Body of pancreas (tissue), 4 donors: ENCODE measurements around the gene OSBPL5. TPM values are rescaled to one million over a fixed set of nuclear protein-coding genes. Genes with fewer than 3 reads are reported as not detected.

ENCODE experiments used
- ATAC-seq: fragments of 150-250 bp; one replicate; pipeline ENCODE4 v1.9.1; 2016
- DNase-seq, 4 donors: peaks; one replicate each; pipeline ENCODE4 v3.0.0-alpha.2; 2019
- H3K27ac ChIP-seq, 4 donors: fragments of 200-600 bp; sonication (generic); 1 replicate in 3 of 4; 2 replicates in 1 of 4; pipeline versions ENCODE4 v1.5.1 to v1.6.1; 2016 to 2019; ENCODE audit warnings: mild to moderate bottlenecking in 1 of 4, mixed read lengths in 1 of 4, moderate library complexity in 1 of 4
- H3K27me3 ChIP-seq, 2 donors: fragments of 200-600 bp; sonication (generic); one replicate each; pipeline ENCODE4 v1.6.0; 2016; ENCODE audit warnings: mild to moderate bottlenecking in 1 of 2
- H3K36me3 ChIP-seq, 2 donors: fragments of 200-600 bp; sonication (generic); replicated peaks in 1 of 2; 2 replicates each; pipeline ENCODE4 v1.5.1; 2016; ENCODE audit warnings: low read depth in 2 of 2; ENCODE audit not compliant: insufficient read depth in 1 of 2
- H3K4me1 ChIP-seq: fragments of 200-600 bp; sonication (generic); one replicate; pipeline ENCODE4 v1.6.0; 2016
- H3K4me3 ChIP-seq, 2 donors: fragments of 200-600 bp; sonication (generic); 1 replicate in 1 of 2; 2 replicates in 1 of 2; pipeline ENCODE4 v1.5.1; 2016 to 2019
- H3K9me3 ChIP-seq, 3 donors: fragments of 200-600 bp; sonication (generic); 1 replicate in 2 of 3; 2 replicates in 1 of 3; pipeline ENCODE4 v1.5.1; 2016
- POLR2A ChIP-seq, 3 donors: fragments of 450-650 bp; IDR thresholded peaks; one replicate each; pipeline ENCODE4 v1.6.1; 2016; ENCODE audit warnings: antibody characterized with exemption in 3 of 3, mild to moderate bottlenecking in 2 of 3
- WGBS, 2 donors: methylation state at CpG; one replicate each; pipeline ENCODE4 v1.1.5; 2017; 5-methylcytosine and 5-hydroxymethylcytosine counted together
- intact Hi-C: fragments of 100-400 bp; cut with DNase I; formaldehyde crosslinking; loops from one replicate; pipeline ENCODE4 v1.15.1; 2023
- total RNA-seq, 2 donors: library from RNA; depleted of rRNA; stranded (reverse); fragments of >200 nt; gene quantifications; one replicate each; pipeline ENCODE4 v1.1.0, GENCODE V29; 2016
- TF ChIP-seq, protein P1 (sequence below), 7 experiments: fragments of 450-650 bp in 4 of 7; fragments of 200-600 bp in 3 of 7; sonication (generic) in 3 of 7; IDR thresholded peaks; one replicate each; pipeline ENCODE4 v1.5.1; 2016 to 2019; ENCODE audit warnings: antibody characterized with exemption in 7 of 7

OSBPL5 gene
- total RNA-seq, 2 donors from 2014 or later, result 22.3 to 62.0 TPM

GRCh38 chr11:3139086-3139440 is 26.0 kb downstream of the OSBPL5 start:
- H3K9me3 ChIP-seq, result no peaks in the 10 kb centered on the region
- WGBS, 2 donors, result 70 to 74% methylated on average over 5 to 8 of the region's 8 CpGs
- intact Hi-C loops, result no loop called here
- TF ChIP-seq, protein P1, sequence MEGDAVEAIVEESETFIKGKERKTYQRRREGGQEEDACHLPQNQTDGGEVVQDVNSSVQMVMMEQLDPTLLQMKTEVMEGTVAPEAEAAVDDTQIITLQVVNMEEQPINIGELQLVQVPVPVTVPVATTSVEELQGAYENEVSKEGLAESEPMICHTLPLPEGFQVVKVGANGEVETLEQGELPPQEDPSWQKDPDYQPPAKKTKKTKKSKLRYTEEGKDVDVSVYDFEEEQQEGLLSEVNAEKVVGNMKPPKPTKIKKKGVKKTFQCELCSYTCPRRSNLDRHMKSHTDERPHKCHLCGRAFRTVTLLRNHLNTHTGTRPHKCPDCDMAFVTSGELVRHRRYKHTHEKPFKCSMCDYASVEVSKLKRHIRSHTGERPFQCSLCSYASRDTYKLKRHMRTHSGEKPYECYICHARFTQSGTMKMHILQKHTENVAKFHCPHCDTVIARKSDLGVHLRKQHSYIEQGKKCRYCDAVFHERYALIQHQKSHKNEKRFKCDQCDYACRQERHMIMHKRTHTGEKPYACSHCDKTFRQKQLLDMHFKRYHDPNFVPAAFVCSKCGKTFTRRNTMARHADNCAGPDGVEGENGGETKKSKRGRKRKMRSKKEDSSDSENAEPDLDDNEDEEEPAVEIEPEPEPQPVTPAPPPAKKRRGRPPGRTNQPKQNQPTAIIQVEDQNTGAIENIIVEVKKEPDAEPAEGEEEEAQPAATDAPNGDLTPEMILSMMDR (IDR thresholded peaks at IDR 0.05), result no peak
- no peak for TF ChIP-seq POLR2A (IDR thresholded peaks at IDR 0.05)
- H3K27ac ChIP-seq, result no peak overlapping the region
- H3K27me3 ChIP-seq, result no peaks in the 10 kb centered on the region
- no peaks in the 10 kb centered on the region for H3K4me1 ChIP-seq
- ATAC-seq (no peak), DNase-seq (no peak)
- H3K36me3 ChIP-seq, result no peaks in the 10 kb centered on the region
- no peak overlapping the region for H3K4me3 ChIP-seq

- 84 to 86% methylated on average over 11 to 28 of the region's 28 CpGs for WGBS, 2 donors
- Histone ChIP-seq H3K36me3 (no peaks in the 10 kb centered on the region), H3K4me3 (no peak overlapping the region), H3K27me3 (no peaks in the 10 kb centered on the region), H3K27ac (no peak overlapping the region), H3K9me3 (no peaks in the 10 kb centered on the region), H3K4me1 (no peaks in the 10 kb centered on the region)
- ATAC-seq, result no peak
- intact Hi-C loops, result no loop called here
- TF ChIP-seq POLR2A (IDR thresholded peaks at IDR 0.05), result no peak
- TF ChIP-seq, protein P1 (IDR thresholded peaks at IDR 0.05), result no peak
- no peak for DNase-seq
Observed at GRCh38 chr11:3138178-3139085, 26.7 kb downstream of the OSBPL5 start.

GRCh38 chr11:3137486-3138177 is 27.5 kb downstream of the OSBPL5 start:
- Histone ChIP-seq H3K4me3 (no peak overlapping the region), H3K36me3 (no peaks in the 10 kb centered on the region), H3K27ac (no peak overlapping the region), H3K9me3 (no peaks in the 10 kb centered on the region), H3K27me3 (no peaks in the 10 kb centered on the region), H3K4me1 (no peaks in the 10 kb centered on the region)
- WGBS, 2 donors, result 82 to 100% methylated on average over 3 to 16 of the region's 17 CpGs
- TF ChIP-seq, protein P1 (IDR thresholded peaks at IDR 0.05), result no peak
- TF ChIP-seq POLR2A (IDR thresholded peaks at IDR 0.05), result no peak
- ATAC-seq (no peak), DNase-seq (no peak)
- intact Hi-C loops, result no loop called here

DNA sequence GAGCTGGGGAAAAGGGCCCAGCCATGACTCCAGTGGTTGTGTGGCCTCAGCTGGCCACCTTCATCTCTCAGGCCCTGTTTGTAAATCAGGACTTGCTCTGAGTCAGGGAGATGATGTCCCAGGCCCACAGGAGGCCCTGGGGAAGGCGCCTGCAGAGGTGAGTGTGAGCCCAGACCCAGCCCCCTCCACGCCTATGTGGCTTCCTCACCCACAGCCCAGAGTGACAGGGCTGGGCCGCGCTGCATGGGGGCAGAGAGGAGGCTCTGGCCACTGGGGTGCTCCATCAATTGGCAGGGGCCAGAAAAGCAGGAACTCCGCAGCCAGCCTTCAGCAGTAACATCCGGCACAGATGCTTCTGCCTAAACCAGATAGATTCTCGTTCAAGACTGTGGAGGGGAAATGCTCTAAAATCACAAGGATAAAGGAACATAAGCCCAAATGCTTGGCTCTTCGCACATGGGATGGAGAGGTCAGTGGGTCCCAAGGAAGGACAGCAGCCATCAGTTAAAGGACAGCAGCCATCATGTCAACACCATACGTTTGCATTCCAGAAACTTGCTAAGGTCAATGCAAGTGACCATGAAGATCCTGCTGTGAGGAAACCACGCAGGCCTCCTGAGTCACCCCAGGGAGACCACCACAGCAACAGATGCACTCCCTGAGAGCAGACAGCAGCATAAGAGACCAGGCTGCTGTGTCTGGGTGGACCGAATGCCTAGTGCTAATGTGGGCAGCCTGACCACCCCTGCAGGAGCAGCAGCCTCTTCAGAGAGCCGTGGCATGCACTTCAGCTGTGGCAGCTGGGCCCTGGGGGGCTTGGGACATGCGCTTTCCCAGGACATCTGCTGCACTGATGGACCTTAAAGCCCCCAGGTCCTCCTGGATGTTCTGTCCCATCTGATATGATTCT is 28.3 kb downstream of the OSBPL5 start:
- Histone ChIP-seq H3K27ac (no peak overlapping the region), H3K27me3 (no peaks in the 10 kb centered on the region), H3K4me1 (no peaks in the 10 kb centered on the region), H3K36me3 (no peaks in the 10 kb centered on the region), H3K9me3 (no peaks in the 10 kb centered on the region), H3K4me3 (no peak overlapping the region)
- no peak for ATAC-seq
- TF ChIP-seq, protein P1 (IDR thresholded peaks at IDR 0.05), result no peak
- no peak for TF ChIP-seq POLR2A (IDR thresholded peaks at IDR 0.05)
- peak in 2 of 4 donors; percentile 2 to 10 for DNase-seq
- intact Hi-C loops, result no loop called here
- WGBS, 2 donors, result 89 to 95% methylated on average over 4 to 12 of the region's 13 CpGs
